Coronary artery (tissue), 2 donors: Measurements from ENCODE around the gene LRRC4C.

Experiments
- DNase-seq: peaks from one replicate; pipeline ENCODE4 v3.0.0-alpha.2; 2017; ENCODE audit warnings: low spot score
- H3K27ac ChIP-seq, 2 donors: fragments of 200-600 bp; sonication (generic); one replicate each; pipeline ENCODE4 v1.5.1; 2016 to 2019
- H3K4me3 ChIP-seq: fragments of 200-600 bp; sonication (generic); 2 replicates; pipeline ENCODE4 v1.5.1; 2016; ENCODE audit warnings: mild to moderate bottlenecking, moderate library complexity
- TF ChIP-seq, protein P1 (sequence below): fragments of 200-600 bp; sonication (generic); IDR thresholded peaks from one replicate; pipeline ENCODE4 v1.5.1; 2019; ENCODE audit warnings: antibody characterized with exemption

The LRRC4C gene

GRCh38 chr11:40686765-40687164 lies 772.7 kb downstream of the LRRC4C start:
- H3K27ac ChIP-seq: no peak overlapping the region
- TF ChIP-seq, protein P1, sequence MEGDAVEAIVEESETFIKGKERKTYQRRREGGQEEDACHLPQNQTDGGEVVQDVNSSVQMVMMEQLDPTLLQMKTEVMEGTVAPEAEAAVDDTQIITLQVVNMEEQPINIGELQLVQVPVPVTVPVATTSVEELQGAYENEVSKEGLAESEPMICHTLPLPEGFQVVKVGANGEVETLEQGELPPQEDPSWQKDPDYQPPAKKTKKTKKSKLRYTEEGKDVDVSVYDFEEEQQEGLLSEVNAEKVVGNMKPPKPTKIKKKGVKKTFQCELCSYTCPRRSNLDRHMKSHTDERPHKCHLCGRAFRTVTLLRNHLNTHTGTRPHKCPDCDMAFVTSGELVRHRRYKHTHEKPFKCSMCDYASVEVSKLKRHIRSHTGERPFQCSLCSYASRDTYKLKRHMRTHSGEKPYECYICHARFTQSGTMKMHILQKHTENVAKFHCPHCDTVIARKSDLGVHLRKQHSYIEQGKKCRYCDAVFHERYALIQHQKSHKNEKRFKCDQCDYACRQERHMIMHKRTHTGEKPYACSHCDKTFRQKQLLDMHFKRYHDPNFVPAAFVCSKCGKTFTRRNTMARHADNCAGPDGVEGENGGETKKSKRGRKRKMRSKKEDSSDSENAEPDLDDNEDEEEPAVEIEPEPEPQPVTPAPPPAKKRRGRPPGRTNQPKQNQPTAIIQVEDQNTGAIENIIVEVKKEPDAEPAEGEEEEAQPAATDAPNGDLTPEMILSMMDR: no peak
- no peak for DNase-seq
- H3K4me3 ChIP-seq: no peak overlapping the region

DNA sequence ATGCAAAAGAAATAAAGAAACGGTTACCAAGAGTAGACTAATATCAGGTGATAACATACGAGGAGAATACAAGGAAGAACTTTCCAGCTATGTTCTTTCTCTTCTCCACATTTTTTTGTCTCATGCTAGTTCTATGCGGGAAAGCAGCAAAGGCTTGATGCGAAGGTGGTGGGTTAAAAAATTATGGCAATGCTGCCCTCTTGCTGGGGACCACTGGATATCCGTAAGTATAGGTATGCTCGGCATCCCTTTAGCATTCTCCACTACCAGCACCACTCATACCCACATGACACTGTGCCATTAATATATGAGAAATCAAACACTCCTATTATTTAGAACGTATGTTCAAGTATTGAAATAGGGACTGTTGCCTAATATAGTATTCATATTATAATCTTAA lies 776.4 kb downstream of the LRRC4C start:
- TF ChIP-seq, protein P1: no peak
- H3K27ac ChIP-seq: no peak overlapping the region

GRCh38 chr11:40679276-40679675 lies 780.2 kb downstream of the LRRC4C start:
- H3K4me3 ChIP-seq: no peak overlapping the region
- TF ChIP-seq, protein P1: no peak

More for the DNA sequence above, 776.4 kb downstream of the LRRC4C start:
- DNase-seq: no peak
- H3K4me3 ChIP-seq: no peak overlapping the region

DNA sequence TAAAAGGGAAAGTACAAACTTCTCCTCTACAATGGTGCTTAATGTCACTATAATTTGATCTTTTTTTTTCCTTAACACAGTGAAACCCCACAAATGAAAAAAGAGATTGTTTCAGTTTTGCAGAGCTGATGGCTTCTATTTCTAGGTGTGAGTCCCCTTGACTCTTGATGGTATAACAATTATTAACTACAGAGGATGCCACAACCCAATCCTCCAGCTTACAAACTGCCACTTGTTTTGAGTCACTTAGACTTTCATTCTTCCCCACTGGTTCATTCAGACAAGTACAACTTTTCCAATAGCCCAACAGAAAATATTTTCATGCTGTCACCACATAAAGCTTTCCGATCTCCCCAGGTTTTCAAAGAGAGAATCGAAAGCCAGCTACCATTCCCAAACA lies 812.2 kb downstream of the LRRC4C start:
- DNase-seq: no peak
- no peak overlapping the region for H3K4me3 ChIP-seq
- no peak overlapping the region for H3K27ac ChIP-seq
- TF ChIP-seq, protein P1: no peak

More at GRCh38 chr11:40679276-40679675, 780.2 kb downstream of the LRRC4C start:
- no peak overlapping the region for H3K27ac ChIP-seq
- no peak for DNase-seq

DNA sequence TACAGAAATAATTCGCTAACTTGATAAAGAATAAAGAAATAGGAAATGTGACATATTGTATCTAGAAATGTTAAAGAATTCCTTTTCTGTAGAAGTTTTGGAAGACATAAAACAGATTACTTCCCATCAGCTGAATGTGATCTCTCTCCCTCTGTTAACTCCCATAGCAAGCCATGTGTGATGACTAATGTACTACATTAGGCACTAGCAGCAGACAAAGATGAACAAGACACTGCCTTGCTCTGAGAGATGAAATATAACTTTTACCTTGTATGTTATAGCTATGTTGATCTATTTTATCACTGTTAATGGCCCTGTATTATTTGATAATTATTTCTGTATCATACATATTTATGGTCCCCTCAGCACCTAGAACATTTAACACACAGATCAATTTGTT lies 817.2 kb downstream of the LRRC4C start:
- Histone ChIP-seq H3K4me3 (no peak overlapping the region), H3K27ac (no peak overlapping the region)
- no peak for DNase-seq
- TF ChIP-seq, protein P1: no peak

- no peak overlapping the region for H3K27ac ChIP-seq
- no peak overlapping the region for H3K4me3 ChIP-seq
- no peak for DNase-seq
- TF ChIP-seq, protein P1: no peak
These were observed 839.8 kb downstream of the LRRC4C start for GRCh38 chr11:40619654-40620053.

DNA sequence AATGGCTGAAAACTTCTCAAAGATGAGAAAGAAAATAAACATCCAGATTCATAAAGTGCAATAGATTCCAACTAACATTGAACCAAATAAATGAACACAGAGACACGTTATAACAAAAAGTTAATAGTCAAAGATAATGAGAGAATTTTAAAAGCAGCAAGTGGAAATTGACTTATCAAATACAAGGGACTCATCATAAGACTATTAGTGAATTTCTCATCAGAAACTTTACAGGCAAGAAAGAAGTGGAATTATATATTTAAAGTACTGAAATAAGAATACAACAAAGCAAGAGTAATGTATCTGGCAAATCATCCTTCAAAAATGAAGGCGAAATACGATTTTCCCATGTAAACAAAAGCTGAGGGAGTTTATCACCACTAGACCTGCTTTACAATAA lies 852.7 kb downstream of the LRRC4C start:
- Histone ChIP-seq H3K27ac (no peak overlapping the region), H3K4me3 (no peak overlapping the region)
- DNase-seq: no peak
- TF ChIP-seq, protein P1: no peak
